ENCODE data around the gene ARHGEF28.

The ARHGEF28 gene

DNA sequence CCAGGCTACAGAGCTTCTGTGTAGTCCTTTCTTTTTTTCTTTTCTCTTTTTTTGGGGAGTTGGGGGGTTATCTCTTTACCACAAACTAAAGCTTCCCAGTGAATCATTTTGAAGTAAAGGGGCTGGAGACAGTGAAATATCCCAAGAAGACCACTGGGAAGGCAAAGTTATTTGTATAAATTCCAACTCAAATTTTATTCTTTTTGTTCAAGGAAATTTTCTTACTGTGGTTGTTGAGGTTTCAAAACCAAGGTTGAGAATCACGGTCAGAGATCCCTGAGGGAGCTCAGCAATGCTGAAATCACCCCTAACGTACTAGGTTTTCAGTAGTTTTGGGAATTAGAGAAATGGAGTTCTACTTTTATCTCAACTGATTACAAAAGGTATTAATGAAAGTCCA, 175.7 kb downstream of the ARHGEF28 start:
- DNase-seq = no peak
- H3K14ac ChIP-seq (ENCODE audit: low read length in 2 of 2) = no peak overlapping the region
- no peak overlapping the region for H3K27ac ChIP-seq (ENCODE audit: low read length, poor library complexity, severe bottlenecking)
- peaks cover 14% of the 10 kb centered on the region for H3K79me1 ChIP-seq (replicated peaks; ENCODE audit: low read length, poor library complexity, severe bottlenecking)
- no peak overlapping the region for H3K4ac ChIP-seq (ENCODE audit: low read depth in 1 of 2, low read length in 2 of 2)
- 100% methylated on average over 1 of the region's 2 CpGs for WGBS
- H3K36me3 ChIP-seq (ENCODE audit: control insufficient read depth in 1 of 2, insufficient read depth in 2 of 2, low read depth in 1 of 2, low read length in 2 of 2) = peaks cover 0 to 5% of the 10 kb centered on the region in 2 experiments
- H2AK5ac ChIP-seq (ENCODE audit: low read length, severe bottlenecking) = no peak overlapping the region
- H2BK12ac ChIP-seq (ENCODE audit: low read length in 2 of 2) = no peak overlapping the region
- H4K8ac ChIP-seq (ENCODE audit: low read length) = no peak overlapping the region
- H3K9ac ChIP-seq (ENCODE audit: low read length) = peak overlapping the region; percentile 30
- no peak overlapping the region for H3K18ac ChIP-seq (ENCODE audit: low read depth in 1 of 2, low read length in 2 of 2)
- no peak overlapping the region for H3K4me2 ChIP-seq (ENCODE audit: low read length, poor library complexity, severe bottlenecking)
- H2BK5ac ChIP-seq (ENCODE audit: low read depth, low read length, poor library complexity, severe bottlenecking) = no peak overlapping the region
- H2AFZ ChIP-seq (ENCODE audit: low read depth, low read length) = no peak overlapping the region
- H3K4me3 ChIP-seq (ENCODE audit: insufficient read depth in 1 of 2, low read depth in 1 of 2, low read length in 2 of 2) = no peak overlapping the region
- H2BK120ac ChIP-seq (ENCODE audit: low read depth, low read length) = no peak overlapping the region
- H3K9me3 ChIP-seq (ENCODE audit: control insufficient read depth, low read length) = no peaks in the 10 kb centered on the region
- no peak overlapping the region for H3K23ac ChIP-seq (ENCODE audit: low read length in 2 of 2)
- no peaks in the 10 kb centered on the region for H3K27me3 ChIP-seq (ENCODE audit: control insufficient read depth in 1 of 2, insufficient read depth in 1 of 2, low read length in 2 of 2)
- H4K91ac ChIP-seq (ENCODE audit: low read length) = no peak overlapping the region
- H2BK15ac ChIP-seq (ENCODE audit: low read depth, poor library complexity, severe bottlenecking) = no peak overlapping the region
- peaks cover 6% of the 10 kb centered on the region for H3K4me1 ChIP-seq (ENCODE audit: control insufficient read depth, insufficient read depth, low read depth, low read length)

DNA sequence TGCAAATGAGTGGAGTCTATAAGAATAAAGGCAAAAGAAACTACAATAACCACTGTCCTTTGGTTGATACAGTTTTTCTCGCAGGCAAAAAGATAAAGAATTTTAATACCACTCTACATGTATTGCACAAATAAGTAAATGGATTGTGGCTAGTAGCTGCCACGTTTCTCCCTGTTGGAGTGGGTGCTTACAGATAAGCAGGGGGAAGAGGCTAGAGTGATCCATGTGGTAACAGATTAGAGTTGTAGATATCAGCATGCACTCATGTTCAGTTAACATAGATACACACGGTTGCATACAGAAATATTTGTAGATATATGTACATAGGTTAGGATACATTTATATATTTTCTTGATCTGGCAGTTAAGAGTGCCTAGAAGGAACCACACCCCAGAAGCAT, 179.5 kb downstream of the ARHGEF28 start:
- Histone ChIP-seq H3K27me3 (ENCODE audit: control insufficient read depth in 1 of 2, insufficient read depth in 1 of 2, low read length in 2 of 2) (no peaks in the 10 kb centered on the region), H3K4me3 (ENCODE audit: insufficient read depth in 1 of 2, low read depth in 1 of 2, low read length in 2 of 2) (no peak overlapping the region), H4K91ac (ENCODE audit: low read length) (no peak overlapping the region), H3K14ac (ENCODE audit: low read length in 2 of 2) (no peak overlapping the region), H3K18ac (ENCODE audit: low read depth in 1 of 2, low read length in 2 of 2) (no peak overlapping the region), H2BK12ac (ENCODE audit: low read length in 2 of 2) (no peak overlapping the region), H2BK15ac (ENCODE audit: low read depth, poor library complexity, severe bottlenecking) (no peak overlapping the region), H3K4me2 (ENCODE audit: low read length, poor library complexity, severe bottlenecking) (no peak overlapping the region), H3K23ac (ENCODE audit: low read length in 2 of 2) (no peak overlapping the region), H2AK5ac (ENCODE audit: low read length, severe bottlenecking) (no peak overlapping the region), H2AFZ (ENCODE audit: low read depth, low read length) (no peak overlapping the region), H3K27ac (ENCODE audit: low read length, poor library complexity, severe bottlenecking) (no peak overlapping the region), H3K36me3 (ENCODE audit: control insufficient read depth in 1 of 2, insufficient read depth in 2 of 2, low read depth in 1 of 2, low read length in 2 of 2) (no peaks in the 10 kb centered on the region), H4K8ac (ENCODE audit: low read length) (no peak overlapping the region), H2BK120ac (ENCODE audit: low read depth, low read length) (no peak overlapping the region), H3K4ac (ENCODE audit: low read depth in 1 of 2, low read length in 2 of 2) (no peak overlapping the region), H3K9ac (ENCODE audit: low read length) (no peak overlapping the region), H3K9me3 (ENCODE audit: control insufficient read depth, low read length) (no peaks in the 10 kb centered on the region), H2BK5ac (ENCODE audit: low read depth, low read length, poor library complexity, severe bottlenecking) (no peak overlapping the region), H3K4me1 (ENCODE audit: control insufficient read depth, insufficient read depth, low read depth, low read length) (peaks cover 2% of the 10 kb centered on the region), H3K79me1 (replicated peaks; ENCODE audit: low read length, poor library complexity, severe bottlenecking) (peaks cover 10% of the 10 kb centered on the region)
- no peak for DNase-seq
- no CpG with 5 or more reads among the region's 3 CpGs for WGBS

DNA sequence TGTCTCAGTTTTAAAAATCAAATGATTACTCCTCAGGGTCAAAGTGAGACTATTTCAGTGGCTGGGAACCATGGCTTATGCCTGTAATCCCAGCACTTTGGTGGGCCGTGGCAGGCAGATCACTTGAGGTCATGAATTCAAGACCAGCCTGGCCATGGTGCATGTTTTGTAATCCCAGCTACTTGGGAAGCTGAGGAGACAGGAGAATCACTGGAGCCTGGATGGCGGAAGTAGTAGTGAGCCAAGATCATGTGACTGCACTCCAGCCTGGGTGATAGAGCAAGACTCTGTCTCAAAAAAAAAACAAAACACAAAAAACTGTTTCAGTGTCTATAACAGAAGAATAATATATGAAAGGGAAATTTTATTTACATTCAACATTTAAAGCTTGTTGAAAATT, 182.9 kb downstream of the ARHGEF28 start:
- Histone ChIP-seq H2AK5ac (ENCODE audit: low read length, severe bottlenecking) (no peak overlapping the region), H3K4me2 (ENCODE audit: low read length, poor library complexity, severe bottlenecking) (no peak overlapping the region), H4K91ac (ENCODE audit: low read length) (no peak overlapping the region), H2BK12ac (ENCODE audit: low read length in 2 of 2) (no peak overlapping the region), H3K9ac (ENCODE audit: low read length) (no peak overlapping the region), H2BK15ac (ENCODE audit: low read depth, poor library complexity, severe bottlenecking) (no peak overlapping the region), H3K14ac (ENCODE audit: low read length in 2 of 2) (no peak overlapping the region), H3K4ac (ENCODE audit: low read depth in 1 of 2, low read length in 2 of 2) (no peak overlapping the region), H3K36me3 (ENCODE audit: control insufficient read depth in 1 of 2, insufficient read depth in 2 of 2, low read depth in 1 of 2, low read length in 2 of 2) (no peaks in the 10 kb centered on the region), H3K18ac (ENCODE audit: low read depth in 1 of 2, low read length in 2 of 2) (no peak overlapping the region), H3K4me1 (ENCODE audit: control insufficient read depth, insufficient read depth, low read depth, low read length) (peaks cover 5% of the 10 kb centered on the region), H3K9me3 (ENCODE audit: control insufficient read depth, low read length) (no peaks in the 10 kb centered on the region), H2BK120ac (ENCODE audit: low read depth, low read length) (no peak overlapping the region), H3K23ac (ENCODE audit: low read length in 2 of 2) (no peak overlapping the region), H3K27ac (ENCODE audit: low read length, poor library complexity, severe bottlenecking) (no peak overlapping the region), H2BK5ac (ENCODE audit: low read depth, low read length, poor library complexity, severe bottlenecking) (no peak overlapping the region), H3K79me1 (replicated peaks; ENCODE audit: low read length, poor library complexity, severe bottlenecking) (peaks cover 11% of the 10 kb centered on the region), H4K8ac (ENCODE audit: low read length) (no peak overlapping the region), H3K27me3 (ENCODE audit: control insufficient read depth in 1 of 2, insufficient read depth in 1 of 2, low read length in 2 of 2) (no peaks in the 10 kb centered on the region), H3K4me3 (ENCODE audit: insufficient read depth in 1 of 2, low read depth in 1 of 2, low read length in 2 of 2) (no peak overlapping the region), H2AFZ (ENCODE audit: low read depth, low read length) (peak overlapping the region; percentile 24)
- no peak for DNase-seq
- WGBS = 94% methylated on average over 2 of the region's 2 CpGs

DNA sequence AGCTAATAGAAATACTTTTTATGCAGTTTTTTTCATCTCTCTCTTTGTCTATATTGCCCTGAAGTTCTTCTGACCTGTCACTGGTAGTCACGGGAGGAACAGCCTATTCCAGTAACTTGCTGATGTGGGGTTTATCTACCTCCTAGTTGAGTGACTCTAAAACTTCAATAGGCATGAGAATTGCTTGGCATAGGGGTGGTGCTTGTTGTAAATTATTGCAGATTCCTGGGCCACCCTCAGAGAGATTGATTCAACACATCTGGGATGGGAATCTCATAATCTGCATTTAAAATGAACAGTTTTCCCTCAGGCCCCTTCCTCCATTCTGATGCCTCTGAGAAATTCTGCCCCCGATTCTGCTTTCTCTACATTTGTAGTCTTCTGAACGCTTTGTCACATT, 184.4 kb downstream of the ARHGEF28 start:
- H3K4me2 ChIP-seq (ENCODE audit: low read length, poor library complexity, severe bottlenecking) = no peak overlapping the region
- H3K23ac ChIP-seq (ENCODE audit: low read length in 2 of 2) = no peak overlapping the region
- no peak overlapping the region for H2BK15ac ChIP-seq (ENCODE audit: low read depth, poor library complexity, severe bottlenecking)
- no peak overlapping the region for H3K4me3 ChIP-seq (ENCODE audit: insufficient read depth in 1 of 2, low read depth in 1 of 2, low read length in 2 of 2)
- H3K79me1 ChIP-seq (replicated peaks; ENCODE audit: low read length, poor library complexity, severe bottlenecking) = peaks cover 11% of the 10 kb centered on the region
- no peak for DNase-seq
- no peak overlapping the region for H3K4ac ChIP-seq (ENCODE audit: low read depth in 1 of 2, low read length in 2 of 2)
- H3K27ac ChIP-seq (ENCODE audit: low read length, poor library complexity, severe bottlenecking) = no peak overlapping the region
- no peak overlapping the region for H3K9ac ChIP-seq (ENCODE audit: low read length)
- WGBS = 97% methylated on average over 3 of the region's 3 CpGs
- H3K4me1 ChIP-seq (ENCODE audit: control insufficient read depth, insufficient read depth, low read depth, low read length) = peaks cover 5% of the 10 kb centered on the region
- no peak overlapping the region for H4K8ac ChIP-seq (ENCODE audit: low read length)
- H3K18ac ChIP-seq (ENCODE audit: low read depth in 1 of 2, low read length in 2 of 2) = no peak overlapping the region
- H3K36me3 ChIP-seq (ENCODE audit: control insufficient read depth in 1 of 2, insufficient read depth in 2 of 2, low read depth in 1 of 2, low read length in 2 of 2) = no peaks in the 10 kb centered on the region
- H2AFZ ChIP-seq (ENCODE audit: low read depth, low read length) = no peak overlapping the region
- H3K27me3 ChIP-seq (ENCODE audit: control insufficient read depth in 1 of 2, insufficient read depth in 1 of 2, low read length in 2 of 2) = no peaks in the 10 kb centered on the region
- H2BK12ac ChIP-seq (ENCODE audit: low read length in 2 of 2) = no peak overlapping the region
- no peak overlapping the region for H2BK120ac ChIP-seq (ENCODE audit: low read depth, low read length)
- H3K14ac ChIP-seq (ENCODE audit: low read length in 2 of 2) = no peak overlapping the region
- no peak overlapping the region for H4K91ac ChIP-seq (ENCODE audit: low read length)
- H3K9me3 ChIP-seq (ENCODE audit: control insufficient read depth, low read length) = no peaks in the 10 kb centered on the region
- peak overlapping the region; percentile 87 for H2AK5ac ChIP-seq (ENCODE audit: low read length, severe bottlenecking)
- no peak overlapping the region for H2BK5ac ChIP-seq (ENCODE audit: low read depth, low read length, poor library complexity, severe bottlenecking)

All from mesenchymal stem cell (in vitro differentiated cells and primary cell).